ENCODE measurements around the gene CDC26. TPM values are rescaled to one million over a fixed set of nuclear protein-coding genes. Genes with fewer than 3 reads are reported as not detected.

Gene CDC26
- total and polyA plus RNA-seq, 4 donors: 23.1 to 134 (median 32.9) TPM

DNA sequence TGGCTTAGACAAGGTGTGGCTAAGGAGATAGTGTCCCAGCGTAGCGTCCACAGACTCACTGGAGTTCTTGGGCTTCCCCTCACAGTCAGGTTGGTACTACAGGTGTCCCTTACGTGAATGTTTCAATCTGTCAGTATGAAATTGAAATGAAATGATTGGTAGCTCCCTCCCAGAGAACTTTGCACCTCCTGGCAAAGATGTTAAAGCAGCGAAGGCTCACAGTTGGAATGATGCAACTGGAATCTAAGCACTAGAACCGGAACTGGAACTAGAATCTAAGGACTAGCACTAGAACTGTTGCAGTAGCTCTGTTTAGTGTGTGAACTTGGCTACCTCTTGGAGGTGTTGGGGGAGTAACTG, 52.9 kb downstream of the CDC26 start:
- no peak for DNase-seq
- no peak for ATAC-seq (ENCODE audit: low FRiP score)
- no peaks in the 10 kb centered on the region for H3K36me3 ChIP-seq (ENCODE audit: control insufficient read depth in 1 of 2, insufficient read depth in 2 of 2, low read length in 1 of 2)
- H3K9me3 ChIP-seq (ENCODE audit: control insufficient read depth, low read length): no peaks in the 10 kb centered on the region
- no peaks in the 10 kb centered on the region for H3K27me3 ChIP-seq (ENCODE audit: control insufficient read depth in 1 of 2, insufficient read depth in 2 of 2, low read length in 1 of 2)
- intact Hi-C loops (cut with DNase I): no loop called here
- peaks cover 0 to 13% of the 10 kb centered on the region in 2 donors for H3K4me1 ChIP-seq (ENCODE audit: control insufficient read depth in 1 of 2, insufficient read depth in 2 of 2, low read length in 2 of 2)
- 33% methylated on average over 5 of the region's 5 CpGs for WGBS, 2 donors
- H3K27ac ChIP-seq (ENCODE audit: low read depth in 1 of 2, low read length in 2 of 2): no peak overlapping the region
- H3K4me3 ChIP-seq (ENCODE audit: low read length in 2 of 2): peak overlapping the region in 1 of 2 donors; percentile 55

DNA sequence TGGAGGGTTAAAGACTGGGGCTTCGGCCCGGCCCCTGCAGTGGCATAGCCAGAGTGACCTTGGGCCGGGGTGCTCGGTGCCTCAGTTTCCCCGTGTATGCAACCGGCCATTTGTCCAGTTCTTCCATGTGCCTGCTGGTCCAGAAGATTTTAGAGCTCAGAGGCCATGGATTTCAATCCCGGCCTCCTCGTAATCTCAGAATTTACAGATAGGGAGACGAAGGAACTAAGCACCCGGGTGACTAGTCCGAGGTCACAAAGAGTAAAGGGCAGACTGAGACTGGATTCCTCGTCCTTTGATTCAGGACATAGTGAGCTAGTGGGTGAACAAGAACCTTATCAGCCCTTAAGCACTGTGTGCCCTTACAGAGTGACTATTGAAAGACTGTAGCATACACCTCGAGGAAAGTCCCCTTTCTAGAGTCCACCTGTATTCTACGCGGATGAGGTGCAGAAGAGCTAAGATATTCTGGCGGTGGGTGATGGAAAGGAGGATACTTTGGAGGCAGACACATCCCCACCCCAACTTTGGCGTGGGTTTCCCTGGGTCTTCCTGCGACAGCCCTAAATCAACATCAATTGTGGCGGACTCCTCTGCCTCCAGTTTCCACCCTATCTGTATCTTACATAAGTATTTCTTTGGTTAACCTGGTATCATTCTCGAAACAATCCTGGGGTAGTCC, 53.4 kb downstream of the CDC26 start:
- DNase-seq (no peak), ATAC-seq (ENCODE audit: low FRiP score) (no peak)
- intact Hi-C loops (cut with DNase I): loop anchor here in 1 of 2 donors (2.0 kb wide), 2 partner anchors 53 to 179 kb away; partner anchors contain the start of genes ALAD, CDC26 and PRPF4
- peaks cover 0 to 13% of the 10 kb centered on the region in 2 donors for H3K4me1 ChIP-seq (ENCODE audit: control insufficient read depth in 1 of 2, insufficient read depth in 2 of 2, low read length in 2 of 2)
- H3K4me3 ChIP-seq (ENCODE audit: low read length in 2 of 2): peak overlapping the region; percentile 55 to 82
- 6 to 7% methylated on average over 20 of the region's 20 CpGs for WGBS, 2 donors
- H3K27ac ChIP-seq (ENCODE audit: low read depth in 1 of 2, low read length in 2 of 2): peak overlapping the region in 1 of 2 donors; percentile 55
- no peaks in the 10 kb centered on the region for H3K36me3 ChIP-seq (ENCODE audit: control insufficient read depth in 1 of 2, insufficient read depth in 2 of 2, low read length in 1 of 2)
- no peaks in the 10 kb centered on the region for H3K9me3 ChIP-seq (ENCODE audit: control insufficient read depth, low read length)
- H3K27me3 ChIP-seq (ENCODE audit: control insufficient read depth in 1 of 2, insufficient read depth in 2 of 2, low read length in 1 of 2): no peaks in the 10 kb centered on the region

DNA sequence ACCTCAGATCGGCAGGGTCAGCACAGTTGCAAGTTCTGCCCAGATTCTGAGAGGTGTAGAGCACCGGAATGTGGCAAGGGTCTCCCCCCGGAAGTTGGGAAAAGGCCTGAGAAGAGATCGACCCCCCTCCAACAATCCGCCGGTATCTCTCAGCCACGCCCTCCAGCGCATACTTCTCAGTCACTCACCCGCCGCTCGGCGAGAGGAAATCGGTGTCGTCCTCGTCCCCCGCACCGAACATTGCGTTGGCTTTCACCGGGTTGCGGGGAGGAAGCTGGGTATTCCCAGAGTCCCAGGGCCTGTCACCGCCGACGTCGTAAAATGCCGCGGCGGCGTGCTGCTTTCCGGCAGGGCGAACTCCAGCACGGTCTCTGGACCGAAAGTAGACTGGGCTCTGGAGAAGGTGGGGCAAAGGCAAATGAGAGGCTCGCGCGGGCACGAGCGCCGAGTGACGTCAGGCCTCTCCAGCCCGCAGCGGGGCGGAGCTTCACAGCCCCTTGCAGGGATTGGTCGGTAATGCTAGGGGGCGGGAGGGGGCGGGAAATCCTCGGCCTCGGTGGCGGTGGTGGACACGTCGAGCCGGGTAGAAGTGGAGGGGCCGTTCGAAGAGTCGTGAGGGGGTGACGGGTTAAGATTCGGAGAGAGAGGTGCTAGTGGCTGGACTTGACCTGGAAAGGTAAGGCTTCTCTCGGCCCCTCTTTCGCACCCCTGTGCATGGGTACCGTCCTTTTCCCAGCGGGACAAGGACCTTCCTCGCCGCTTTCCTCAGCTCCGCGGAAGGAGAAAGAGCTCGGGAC, 54.2 kb downstream of the CDC26 start, which contains the start of the genes FKBP15 and SLC31A1:
TSS of gene FKBP15 (minus strand) at position 275 of the 797 bp plus-strand sequence. CDS start at position 241, 34 bp downstream.
TSS of gene SLC31A1 (plus strand) at position 542 of the 797 bp plus-strand sequence. CDS start 34,605 bp downstream, outside the sequence.
- ATAC-seq (ENCODE audit: low FRiP score): peak; percentile 100

DNA sequence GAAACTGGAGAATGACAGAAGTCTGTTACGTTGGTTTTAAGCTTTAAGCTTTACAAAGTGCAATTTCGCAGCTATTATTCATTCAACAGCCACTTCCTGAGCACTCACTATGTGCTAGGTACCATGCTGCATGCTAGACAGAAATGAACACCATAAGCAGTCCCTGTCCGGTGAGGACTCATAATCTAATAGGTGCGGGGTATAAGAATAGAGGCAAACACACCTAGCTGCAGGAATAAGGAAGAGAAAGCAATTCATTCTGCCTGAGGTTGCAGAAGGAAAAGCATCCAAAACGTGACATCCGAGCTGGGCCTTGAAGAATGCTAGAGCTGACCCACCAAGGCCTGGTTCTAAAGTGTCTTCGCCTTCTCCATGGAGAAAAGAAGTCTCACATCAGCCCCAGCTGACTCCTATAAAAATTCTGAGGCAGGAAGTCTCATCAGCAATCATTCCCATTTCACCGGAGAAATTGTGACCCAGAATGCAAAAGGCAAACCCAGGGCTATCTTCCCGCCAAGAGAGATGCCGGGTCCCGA, 54.8 kb downstream of the CDC26 start:
- no peak for DNase-seq
- no peaks in the 10 kb centered on the region for H3K36me3 ChIP-seq (ENCODE audit: control insufficient read depth in 1 of 2, insufficient read depth in 2 of 2, low read length in 1 of 2)
- intact Hi-C loops (cut with DNase I): loop anchor here in 1 of 2 donors (2.0 kb wide), 2 partner anchors 54 to 180 kb away; partner anchors contain the start of genes ALAD, CDC26 and PRPF4
- H3K27ac ChIP-seq (ENCODE audit: low read depth in 1 of 2, low read length in 2 of 2): peak overlapping the region in 1 of 2 donors; percentile 30
- no peaks in the 10 kb centered on the region for H3K9me3 ChIP-seq (ENCODE audit: control insufficient read depth, low read length)
- WGBS, 2 donors: 7 to 8% methylated on average over 11 of the region's 11 CpGs
- no peak for ATAC-seq (ENCODE audit: low FRiP score)
- peaks cover 0 to 13% of the 10 kb centered on the region in 2 donors for H3K4me1 ChIP-seq (ENCODE audit: control insufficient read depth in 1 of 2, insufficient read depth in 2 of 2, low read length in 2 of 2)
- H3K27me3 ChIP-seq (ENCODE audit: control insufficient read depth in 1 of 2, insufficient read depth in 2 of 2, low read length in 1 of 2): no peaks in the 10 kb centered on the region
- peak overlapping the region; percentile 42 to 76 for H3K4me3 ChIP-seq (ENCODE audit: low read length in 2 of 2)

More for the DNA sequence above, 54.2 kb downstream of the CDC26 start, which contains the start of the genes FKBP15 and SLC31A1:
- Histone ChIP-seq H3K9me3 (ENCODE audit: control insufficient read depth, low read length) (no peaks in the 10 kb centered on the region), H3K27ac (ENCODE audit: low read depth in 1 of 2, low read length in 2 of 2) (peak within 1 kb of the TSS in 1 of 2 donors; percentile 55), H3K36me3 (ENCODE audit: control insufficient read depth in 1 of 2, insufficient read depth in 2 of 2, low read length in 1 of 2) (no peaks in the 10 kb centered on the region), H3K27me3 (ENCODE audit: control insufficient read depth in 1 of 2, insufficient read depth in 2 of 2, low read length in 1 of 2) (no peaks in the 10 kb centered on the region), H3K4me1 (ENCODE audit: control insufficient read depth in 1 of 2, insufficient read depth in 2 of 2, low read length in 2 of 2) (peaks cover 0 to 13% of the 10 kb centered on the region in 2 donors), H3K4me3 (ENCODE audit: low read length in 2 of 2) (peak within 1 kb of the TSS; percentile 76 to 82)
- 0% methylated on average over 54 to 65 of the region's 65 CpGs for WGBS, 2 donors
- intact Hi-C loops (cut with DNase I): loop anchor here in 1 of 2 donors (2.0 kb wide), 2 partner anchors 54 to 180 kb away; partner anchors contain the start of genes ALAD, CDC26 and PRPF4
- DNase-seq: peak; percentile 99

DNA sequence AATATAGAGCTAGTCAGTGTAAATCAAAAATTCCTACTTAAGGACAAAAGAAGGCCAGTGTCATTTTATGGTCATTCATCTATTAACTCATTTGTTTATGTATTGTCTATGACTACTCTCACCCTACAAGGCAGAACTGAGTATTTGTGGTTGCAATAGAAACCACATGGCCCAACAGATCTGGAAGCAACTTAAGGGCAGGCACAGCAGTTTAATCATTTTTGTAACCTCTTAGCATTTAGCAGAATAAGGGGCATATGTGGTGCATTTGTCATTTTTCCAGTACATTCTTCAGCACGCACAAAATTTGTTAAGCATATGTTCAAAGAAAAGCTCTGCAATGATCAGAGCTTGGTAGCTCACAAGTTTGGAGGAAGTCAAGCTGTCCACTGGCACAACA, 55.4 kb downstream of the CDC26 start:
- Histone ChIP-seq H3K4me1 (ENCODE audit: control insufficient read depth in 1 of 2, insufficient read depth in 2 of 2, low read length in 2 of 2) (peaks cover 0 to 13% of the 10 kb centered on the region in 2 donors), H3K9me3 (ENCODE audit: control insufficient read depth, low read length) (no peaks in the 10 kb centered on the region), H3K36me3 (ENCODE audit: control insufficient read depth in 1 of 2, insufficient read depth in 2 of 2, low read length in 1 of 2) (no peaks in the 10 kb centered on the region), H3K27me3 (ENCODE audit: control insufficient read depth in 1 of 2, insufficient read depth in 2 of 2, low read length in 1 of 2) (no peaks in the 10 kb centered on the region), H3K27ac (ENCODE audit: low read depth in 1 of 2, low read length in 2 of 2) (no peak overlapping the region), H3K4me3 (ENCODE audit: low read length in 2 of 2) (peak overlapping the region in 1 of 2 donors; percentile 76)
- WGBS, 2 donors: 31 to 34% methylated on average over 1 of the region's 1 CpG
- DNase-seq: no peak
- intact Hi-C loops (cut with DNase I): loop anchor here in 1 of 2 donors (2.0 kb wide), 2 partner anchors 55 to 181 kb away; partner anchors contain the start of genes ALAD, CDC26 and PRPF4
- no peak for ATAC-seq (ENCODE audit: low FRiP score)

DNA sequence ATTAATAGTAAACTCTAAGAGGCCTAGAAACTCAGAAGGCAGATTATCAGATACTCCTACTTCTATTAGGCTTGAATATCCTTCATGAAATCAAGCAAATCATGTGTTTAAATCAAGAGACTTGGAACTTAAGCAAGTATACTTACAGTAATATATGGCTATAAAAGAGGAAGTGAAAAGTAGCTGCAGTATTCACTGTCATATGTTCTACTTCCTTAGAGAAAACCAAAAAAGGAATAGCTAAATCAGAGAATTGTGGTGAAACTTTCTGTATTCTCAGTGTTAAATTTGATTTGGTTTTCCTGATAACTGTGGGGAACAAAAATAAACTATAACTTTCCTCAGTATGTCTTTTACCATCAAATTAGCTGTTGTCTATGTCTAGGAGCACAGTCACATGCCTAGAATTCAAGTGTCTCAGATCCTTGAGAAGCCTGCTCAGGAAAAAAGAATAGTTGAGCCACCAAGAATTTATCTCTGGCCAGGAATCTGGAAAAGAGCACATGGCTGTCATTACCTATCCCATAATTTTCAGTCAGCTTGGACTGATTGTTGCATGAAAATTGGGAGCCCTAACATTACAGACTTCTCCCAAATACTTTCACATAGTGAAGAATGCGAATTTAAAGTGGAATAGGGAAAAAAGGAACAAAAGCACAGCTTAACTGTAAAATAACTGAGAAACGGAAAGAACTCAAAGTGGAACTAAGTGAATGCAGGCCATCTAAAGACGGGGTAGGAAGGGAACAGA, 56.0 kb downstream of the CDC26 start:
- Histone ChIP-seq H3K36me3 (ENCODE audit: control insufficient read depth in 1 of 2, insufficient read depth in 2 of 2, low read length in 1 of 2) (no peaks in the 10 kb centered on the region), H3K27me3 (ENCODE audit: control insufficient read depth in 1 of 2, insufficient read depth in 2 of 2, low read length in 1 of 2) (no peaks in the 10 kb centered on the region), H3K4me3 (ENCODE audit: low read length in 2 of 2) (no peak overlapping the region), H3K4me1 (ENCODE audit: control insufficient read depth in 1 of 2, insufficient read depth in 2 of 2, low read length in 2 of 2) (peaks cover 0 to 13% of the 10 kb centered on the region in 2 donors), H3K9me3 (ENCODE audit: control insufficient read depth, low read length) (no peaks in the 10 kb centered on the region), H3K27ac (ENCODE audit: low read depth in 1 of 2, low read length in 2 of 2) (no peak overlapping the region)
- 75% methylated on average over 3 of the region's 3 CpGs for WGBS, 2 donors
- DNase-seq: no peak
- intact Hi-C loops (cut with DNase I): no loop called here
- no peak for ATAC-seq (ENCODE audit: low FRiP score)

Data from aorta (tissue), 5 donors.